ENCODE data around the gene MYH6. TPM values are rescaled to one million over a fixed set of nuclear protein-coding genes. Genes with fewer than 3 reads are reported as not detected.

Gene MYH6
- total RNA-seq, 1 donor: not detected

DNA sequence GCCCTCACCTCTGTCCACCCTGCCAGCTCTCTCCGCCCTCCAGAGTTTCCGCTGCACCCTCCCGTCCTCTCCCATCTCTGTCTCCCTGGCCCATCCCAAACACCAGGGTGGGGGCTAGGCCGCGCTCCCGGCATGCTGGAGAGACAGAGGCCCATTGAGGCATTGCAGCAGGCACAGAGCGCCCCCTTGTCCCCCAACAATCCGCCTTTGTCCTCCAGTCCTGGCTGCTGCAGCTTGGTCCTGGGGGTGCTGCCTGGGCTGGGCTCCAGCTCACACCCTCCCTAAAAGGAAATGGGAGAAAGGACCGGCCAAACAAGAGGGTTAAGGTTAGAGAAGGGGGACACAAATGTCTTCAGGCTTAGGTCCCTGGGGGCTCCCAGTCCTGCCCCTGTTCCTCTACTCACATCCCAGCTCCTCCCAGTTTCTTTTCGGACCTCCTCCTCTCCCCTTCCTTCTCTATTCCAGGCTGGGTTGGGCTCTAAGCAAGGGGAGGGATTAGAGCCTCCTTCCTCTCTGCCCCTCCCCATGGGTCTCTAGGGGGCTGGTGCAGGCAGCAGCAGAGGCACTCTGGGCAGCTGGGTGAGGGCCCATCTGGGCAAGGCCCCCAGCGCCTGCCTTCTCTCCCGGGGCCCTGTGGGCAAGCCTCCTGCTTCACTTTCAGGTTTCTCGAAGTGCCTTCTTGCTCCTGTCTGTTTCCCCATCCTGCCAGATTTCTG lies 31.4 kb downstream of the MYH6 start, which contains the start of gene CMTM5:
CMTM5 (plus strand) TSS at position 565 of the 716 bp plus-strand sequence. CDS start 206 bp downstream, outside the sequence.
- H3K4me3 ChIP-seq (ENCODE audit: low read depth, low read length): no peak within 1 kb of the TSS
- TF ChIP-seq, protein P1, sequence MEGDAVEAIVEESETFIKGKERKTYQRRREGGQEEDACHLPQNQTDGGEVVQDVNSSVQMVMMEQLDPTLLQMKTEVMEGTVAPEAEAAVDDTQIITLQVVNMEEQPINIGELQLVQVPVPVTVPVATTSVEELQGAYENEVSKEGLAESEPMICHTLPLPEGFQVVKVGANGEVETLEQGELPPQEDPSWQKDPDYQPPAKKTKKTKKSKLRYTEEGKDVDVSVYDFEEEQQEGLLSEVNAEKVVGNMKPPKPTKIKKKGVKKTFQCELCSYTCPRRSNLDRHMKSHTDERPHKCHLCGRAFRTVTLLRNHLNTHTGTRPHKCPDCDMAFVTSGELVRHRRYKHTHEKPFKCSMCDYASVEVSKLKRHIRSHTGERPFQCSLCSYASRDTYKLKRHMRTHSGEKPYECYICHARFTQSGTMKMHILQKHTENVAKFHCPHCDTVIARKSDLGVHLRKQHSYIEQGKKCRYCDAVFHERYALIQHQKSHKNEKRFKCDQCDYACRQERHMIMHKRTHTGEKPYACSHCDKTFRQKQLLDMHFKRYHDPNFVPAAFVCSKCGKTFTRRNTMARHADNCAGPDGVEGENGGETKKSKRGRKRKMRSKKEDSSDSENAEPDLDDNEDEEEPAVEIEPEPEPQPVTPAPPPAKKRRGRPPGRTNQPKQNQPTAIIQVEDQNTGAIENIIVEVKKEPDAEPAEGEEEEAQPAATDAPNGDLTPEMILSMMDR (IDR thresholded peaks at IDR 0.05; ENCODE audit: insufficient read depth, low read depth, low read length): no peak
- no peak for DNase-seq (ENCODE audit: low read depth)

DNA sequence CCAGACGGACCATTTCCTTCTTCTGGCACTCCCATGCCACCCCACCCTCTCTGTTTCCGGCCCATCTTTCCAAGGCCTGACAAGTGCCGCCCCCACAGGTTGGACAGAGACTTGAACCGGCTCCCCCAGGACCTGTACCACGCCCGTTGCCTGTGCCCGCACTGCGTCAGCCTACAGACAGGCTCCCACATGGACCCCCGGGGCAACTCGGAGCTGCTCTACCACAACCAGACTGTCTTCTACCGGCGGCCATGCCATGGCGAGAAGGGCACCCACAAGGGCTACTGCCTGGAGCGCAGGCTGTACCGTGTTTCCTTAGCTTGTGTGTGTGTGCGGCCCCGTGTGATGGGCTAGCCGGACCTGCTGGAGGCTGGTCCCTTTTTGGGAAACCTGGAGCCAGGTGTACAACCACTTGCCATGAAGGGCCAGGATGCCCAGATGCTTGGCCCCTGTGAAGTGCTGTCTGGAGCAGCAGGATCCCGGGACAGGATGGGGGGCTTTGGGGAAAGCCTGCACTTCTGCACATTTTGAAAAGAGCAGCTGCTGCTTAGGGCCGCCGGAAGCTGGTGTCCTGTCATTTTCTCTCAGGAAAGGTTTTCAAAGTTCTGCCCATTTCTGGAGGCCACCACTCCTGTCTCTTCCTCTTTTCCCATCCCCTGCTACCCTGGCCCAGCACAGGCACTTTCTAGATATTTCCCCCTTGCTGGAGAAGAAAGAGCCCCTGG lies 32.4 kb downstream of the MYH6 start:
- TF ChIP-seq, protein P1 (IDR thresholded peaks at IDR 0.05; ENCODE audit: insufficient read depth, low read depth, low read length): no peak
- no peak overlapping the region for H3K4me3 ChIP-seq (ENCODE audit: low read depth, low read length)
- DNase-seq (ENCODE audit: low read depth): no peak

DNA sequence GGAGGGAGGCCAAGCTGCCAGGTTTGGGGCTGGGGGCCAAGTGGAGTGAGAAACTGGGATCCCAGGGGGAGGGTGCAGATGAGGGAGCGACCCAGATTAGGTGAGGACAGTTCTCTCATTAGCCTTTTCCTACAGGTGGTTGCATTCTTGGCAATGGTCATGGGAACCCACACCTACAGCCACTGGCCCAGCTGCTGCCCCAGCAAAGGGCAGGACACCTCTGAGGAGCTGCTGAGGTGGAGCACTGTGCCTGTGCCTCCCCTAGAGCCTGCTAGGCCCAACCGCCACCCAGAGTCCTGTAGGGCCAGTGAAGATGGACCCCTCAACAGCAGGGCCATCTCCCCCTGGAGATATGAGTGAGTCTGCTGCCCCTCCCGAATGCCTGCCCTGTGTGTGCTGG lies 35.0 kb downstream of the MYH6 start:
- DNase-seq (ENCODE audit: low read depth): no peak
- no peak overlapping the region for H3K4me3 ChIP-seq (ENCODE audit: low read depth, low read length)
- TF ChIP-seq, protein P1 (IDR thresholded peaks at IDR 0.05; ENCODE audit: insufficient read depth, low read depth, low read length): no peak

DNA sequence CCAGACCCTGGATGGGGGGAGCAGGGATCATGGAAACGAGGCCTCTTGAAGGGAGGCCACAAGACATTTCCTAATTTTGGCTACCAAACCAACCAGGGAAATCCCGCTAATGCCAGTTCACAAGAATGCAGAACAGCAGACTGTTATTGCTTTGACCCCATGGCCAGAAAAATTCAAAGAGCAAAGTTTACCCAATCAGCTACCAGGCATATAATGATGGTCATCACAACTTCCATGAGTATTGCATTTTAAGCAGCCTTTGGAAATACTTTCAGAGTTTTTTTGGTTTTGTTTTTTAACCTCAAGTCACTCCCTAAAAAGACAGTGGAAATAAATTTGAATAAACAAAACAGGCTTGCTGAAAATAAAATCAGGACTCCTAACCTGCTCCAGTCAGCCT lies 35.6 kb downstream of the MYH6 start, which contains the start of gene IL25:
IL25 (plus strand) TSS at position 301 of the 400 bp plus-strand sequence.
- TF ChIP-seq, protein P1 (IDR thresholded peaks at IDR 0.05; ENCODE audit: insufficient read depth, low read depth, low read length): no peak
- no peak within 1 kb of the TSS for H3K4me3 ChIP-seq (ENCODE audit: low read depth, low read length)
- DNase-seq (ENCODE audit: low read depth): peak; percentile 3

DNA sequence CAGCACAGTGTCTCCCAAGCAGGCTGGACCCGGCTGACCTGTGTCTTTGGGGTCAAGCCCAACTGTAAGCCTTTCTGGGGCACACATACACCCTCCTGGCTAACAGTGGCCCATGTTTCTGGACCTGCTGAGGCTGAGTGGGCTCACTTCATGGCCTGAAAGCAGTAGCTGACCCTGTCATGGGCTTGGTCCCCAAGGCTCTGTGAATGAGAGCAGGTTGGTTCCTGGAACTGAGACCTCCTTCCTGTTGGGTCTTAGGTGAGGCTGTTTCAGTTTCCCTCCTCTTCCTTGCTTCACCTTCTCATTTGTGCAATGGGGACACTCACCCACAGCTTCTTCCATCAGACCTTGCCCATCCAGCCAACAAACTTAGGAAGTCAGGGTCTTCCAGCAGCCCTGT lies 36.2 kb downstream of the MYH6 start:
- TF ChIP-seq, protein P1 (IDR thresholded peaks at IDR 0.05; ENCODE audit: insufficient read depth, low read depth, low read length): no peak
- no peak for DNase-seq (ENCODE audit: low read depth)
- H3K4me3 ChIP-seq (ENCODE audit: low read depth, low read length): no peak overlapping the region

DNA sequence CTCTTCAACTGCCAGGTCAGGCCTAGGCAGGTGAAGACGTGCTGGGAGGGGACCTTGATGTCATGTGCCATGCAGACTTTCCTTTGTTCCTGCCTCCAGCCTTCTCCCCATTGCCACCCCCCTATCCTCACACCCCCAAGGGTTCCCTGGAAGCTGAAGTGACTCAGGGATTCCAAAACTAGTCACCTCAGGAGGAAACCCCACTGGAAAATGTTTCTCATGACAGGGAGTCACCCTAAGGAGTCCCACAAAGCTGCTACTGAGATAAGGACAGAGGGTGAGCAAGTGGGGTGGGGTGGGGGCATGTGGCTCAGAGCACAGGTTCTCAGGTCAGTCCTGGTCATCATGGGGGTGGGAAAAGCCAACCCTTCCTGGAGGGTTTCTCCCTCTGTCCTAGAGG lies 37.9 kb downstream of the MYH6 start:
- DNase-seq (ENCODE audit: low read depth): no peak
- TF ChIP-seq, protein P1 (IDR thresholded peaks at IDR 0.05; ENCODE audit: insufficient read depth, low read depth, low read length): no peak

More for the DNA sequence above, 37.9 kb downstream of the MYH6 start:
- H3K4me3 ChIP-seq (ENCODE audit: low read depth, low read length): no peak overlapping the region

Measured in fibroblast of villous mesenchyme (primary cell).